MM.1S (cell line): Measurements from ENCODE around the gene NEURL1B.
"Not testable (repeated sequence)": the region's sequence is repeated elsewhere in the genome, so short reads cannot be mapped to it uniquely, and the experiment has no call there.

Source experiments
- DNase-seq: peaks from one replicate; pipeline ENCODE4 v3.0.0-alpha.2; 2015
- H2AFZ ChIP-seq: fragments of 300-600 bp; sonication (generic); 2 replicates; pipeline ENCODE4 v1.6.0; 2016; ENCODE audit warnings: antibody characterized with exemption, low read length
- H3F3A ChIP-seq: fragments of 300-600 bp; sonication (generic); 2 replicates; pipeline ENCODE4 v1.6.1; 2016; ENCODE audit warnings: mild to moderate bottlenecking, antibody characterized with exemption, low read length, moderate library complexity, mixed read lengths; ENCODE audit not compliant: insufficient read depth
- H3K27ac ChIP-seq: fragments of 300-600 bp; sonication (generic); 2 replicates; pipeline ENCODE4 v1.5.1; 2016; ENCODE audit warnings: mild to moderate bottlenecking, low read length
- H3K27me3 ChIP-seq: fragments of 300-600 bp; sonication (generic); replicated peaks from 2 replicates; pipeline ENCODE4 v1.6.0; 2016; ENCODE audit warnings: low read length; ENCODE audit not compliant: insufficient read depth
- H3K36me3 ChIP-seq: fragments of 300-600 bp; sonication (generic); replicated peaks from 2 replicates; pipeline ENCODE4 v1.6.1; 2016; ENCODE audit warnings: mild to moderate bottlenecking, low read length, mixed read lengths; ENCODE audit not compliant: insufficient read depth
- H3K4me1 ChIP-seq: fragments of 300-600 bp; sonication (generic); 2 replicates; pipeline ENCODE4 v1.6.1; 2016; ENCODE audit warnings: low read length, mixed read lengths
- H3K4me2 ChIP-seq: fragments of 300-600 bp; sonication (generic); 2 replicates; pipeline ENCODE4 v1.6.0; 2016; ENCODE audit warnings: low read depth, low read length
- H3K4me3 ChIP-seq: fragments of 300-600 bp; sonication (generic); 2 replicates; pipeline ENCODE4 v1.5.1; 2016; ENCODE audit warnings: low read length, mixed read lengths
- H3K79me2 ChIP-seq: fragments of 300-600 bp; sonication (generic); 2 replicates; pipeline ENCODE4 v1.6.1; 2016; ENCODE audit warnings: mixed run types, low read length, mixed read lengths
- H3K9ac ChIP-seq: fragments of 300-600 bp; sonication (generic); 2 replicates; pipeline ENCODE4 v1.6.1; 2016; ENCODE audit warnings: low read length, mixed read lengths
- H3K9me2 ChIP-seq: fragments of 300-600 bp; sonication (generic); replicated peaks from 2 replicates; pipeline ENCODE4 v1.6.1; 2016; ENCODE audit warnings: mild to moderate bottlenecking, low read length, mixed read lengths; ENCODE audit not compliant: insufficient read depth
- H3K9me3 ChIP-seq: fragments of 300-600 bp; sonication (generic); replicated peaks from 2 replicates; pipeline ENCODE4 v1.6.1; 2016; ENCODE audit warnings: mild to moderate bottlenecking, low read length, mixed read lengths; ENCODE audit not compliant: insufficient read depth
- H4K20me1 ChIP-seq: fragments of 300-600 bp; sonication (generic); 2 replicates; pipeline ENCODE4 v1.6.1; 2016; ENCODE audit warnings: mild to moderate bottlenecking, low read length, moderate library complexity, mixed read lengths; ENCODE audit not compliant: insufficient read depth
- CTCF ChIP-seq: fragments of 300-600 bp; sonication (generic); IDR thresholded peaks from 2 replicates; pipeline ENCODE4 v1.5.1; 2016; ENCODE audit warnings: antibody characterized with exemption, low read length, mixed read lengths
- EZH2 ChIP-seq: fragments of 300-600 bp; sonication (generic); optimal IDR thresholded peaks from 2 replicates; pipeline ENCODE3; 2017; ENCODE audit warnings: low read depth, mild to moderate bottlenecking, antibody characterized with exemption, low read length, mixed read lengths
- EZH2phosphoT487 ChIP-seq: fragments of 300-600 bp; sonication (generic); IDR thresholded peaks from 2 replicates; pipeline ENCODE4 v1.6.1; 2018; ENCODE audit warnings: antibody characterized with exemption, low read length

The NEURL1B gene

GRCh38 chr5:172708183-172708505, 67.1 kb downstream of the NEURL1B start:
- DNase-seq = no peak
- Histone ChIP-seq H3K36me3 (no peaks in the 10 kb centered on the region), H3K79me2 (no peaks in the 10 kb centered on the region), H3K9me3 (no peaks in the 10 kb centered on the region), H3K4me3 (no peak overlapping the region), H3K27me3 (peaks cover 42% of the 10 kb centered on the region), H3F3A (no peaks in the 10 kb centered on the region), H3K4me1 (no peaks in the 10 kb centered on the region), H3K27ac (no peak overlapping the region), H3K4me2 (no peak overlapping the region), H3K9me2 (no peaks in the 10 kb centered on the region), H4K20me1 (no peaks in the 10 kb centered on the region), H2AFZ (no peak overlapping the region), H3K9ac (no peak overlapping the region)
- no peak for TF ChIP-seq EZH2
- TF ChIP-seq EZH2phosphoT487 = no peak
- TF ChIP-seq CTCF = no peak

GRCh38 chr5:172710676-172711075, 69.6 kb downstream of the NEURL1B start:
- Histone ChIP-seq H3K9me3 (no peaks in the 10 kb centered on the region), H3K4me3 (no peak overlapping the region), H3K36me3 (no peaks in the 10 kb centered on the region), H3K4me2 (no peak overlapping the region), H3K79me2 (no peaks in the 10 kb centered on the region), H3K27me3 (peaks cover 39% of the 10 kb centered on the region), H3K9ac (no peak overlapping the region), H3K4me1 (no peaks in the 10 kb centered on the region), H4K20me1 (no peaks in the 10 kb centered on the region), H3K27ac (no peak overlapping the region), H3K9me2 (no peaks in the 10 kb centered on the region), H2AFZ (no peak overlapping the region), H3F3A (no peaks in the 10 kb centered on the region)
- no peak for DNase-seq
- no peak for TF ChIP-seq CTCF
- TF ChIP-seq EZH2phosphoT487 = no peak
- TF ChIP-seq EZH2 = no peak

GRCh38 chr5:172711321-172711861, 70.3 kb downstream of the NEURL1B start:
- not testable (repeated sequence) for H3F3A ChIP-seq, H2AFZ ChIP-seq, H3K27ac ChIP-seq, H3K9ac ChIP-seq, H3K36me3 ChIP-seq, H3K9me3 ChIP-seq, H3K4me3 ChIP-seq, H3K79me2 ChIP-seq, H3K9me2 ChIP-seq, H3K4me1 ChIP-seq, DNase-seq, H4K20me1 ChIP-seq, H3K4me2 ChIP-seq
- H3K27me3 ChIP-seq = peaks cover 32% of the 10 kb centered on the region

- no peak overlapping the region for H3K27ac ChIP-seq
- H3K4me1 ChIP-seq = no peaks in the 10 kb centered on the region
- DNase-seq = no peak
These were observed 71.5 kb downstream of the NEURL1B start for GRCh38 chr5:172712610-172713009.

More at GRCh38 chr5:172712610-172713009, 71.5 kb downstream of the NEURL1B start:
- Histone ChIP-seq H3K79me2 (no peaks in the 10 kb centered on the region), H3K4me2 (no peak overlapping the region), H3K9me2 (no peaks in the 10 kb centered on the region), H3K27me3 (peaks cover 28% of the 10 kb centered on the region), H3F3A (no peaks in the 10 kb centered on the region), H3K9ac (no peak overlapping the region), H3K36me3 (no peaks in the 10 kb centered on the region), H3K4me3 (no peak overlapping the region), H4K20me1 (no peaks in the 10 kb centered on the region), H2AFZ (no peak overlapping the region), H3K9me3 (no peaks in the 10 kb centered on the region)
- no peak for TF ChIP-seq EZH2phosphoT487
- no peak for TF ChIP-seq EZH2
- TF ChIP-seq CTCF = no peak
